Measurements from ENCODE around the gene C9orf153. TPM values are rescaled to one million over a fixed set of nuclear protein-coding genes. Genes with fewer than 3 reads are reported as not detected.
"Not testable (repeated sequence)": the region's sequence is repeated elsewhere in the genome, so short reads cannot be mapped to it uniquely, and the experiment has no call there.

C9orf153 gene
- 0.25 and 0.82 TPM in 2 replicates for total RNA-seq

- intact Hi-C loops (cut with micrococcal nuclease), result no loop called here
These were observed at the start of gene C9orf153 for GRCh38 chr9:86259557-86259956. TSS of gene C9orf153 (minus strand) at chr9:86259657. CDS start at chr9:86229603, 30,054 bp downstream.

- intact Hi-C loops (cut with micrococcal nuclease), result no loop called here
These were observed 49.2 kb upstream of the C9orf153 start for GRCh38 chr9:86308687-86309086.

- intact Hi-C loops (cut with micrococcal nuclease), result loop anchor here (5.0 kb wide), 1 partner anchor 48 kb away; the partner anchor contains the start of gene TUT7
These were observed 44.8 kb upstream of the C9orf153 start for GRCh38 chr9:86304236-86304730.

DNA sequence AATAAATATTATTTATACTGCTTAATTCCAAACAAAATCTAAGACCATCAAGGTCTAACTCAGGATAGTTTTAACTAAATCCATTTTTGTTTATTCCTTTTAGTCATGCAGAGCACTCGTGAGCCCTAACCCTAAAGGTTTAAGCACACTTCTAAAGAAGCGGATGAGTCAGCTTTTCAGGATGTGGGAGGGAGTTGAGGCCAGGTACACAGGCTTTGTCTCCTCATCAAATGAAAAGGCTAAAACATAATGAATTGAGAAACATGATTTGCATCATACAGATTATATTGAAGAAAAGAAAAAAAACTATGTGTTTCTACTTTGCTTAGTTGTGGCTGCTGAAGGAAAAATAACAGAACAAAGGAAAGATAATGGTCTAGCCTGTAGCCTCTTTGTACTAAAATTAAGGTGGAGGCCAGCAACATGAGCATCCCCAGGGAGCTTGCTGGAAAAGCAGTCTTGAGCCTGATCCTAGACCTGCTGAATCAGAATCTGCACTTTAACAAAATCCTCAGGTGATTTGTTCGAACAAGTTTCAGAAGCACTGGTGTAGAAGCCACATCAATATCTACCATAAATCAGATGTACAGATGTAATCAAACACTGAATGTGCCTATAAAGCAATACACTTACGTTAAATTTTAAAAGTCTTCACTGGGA is 44.0 kb upstream of the C9orf153 start:
- intact Hi-C loops (cut with micrococcal nuclease), result loop anchor here (1.0 to 5.0 kb wide), 2 partner anchors 21 to 49 kb away; partner anchors contain the start of genes ISCA1 and TUT7

GRCh38 chr9:86301686-86302085 is 42.2 kb upstream of the C9orf153 start:
- intact Hi-C loops (cut with micrococcal nuclease), result loop anchor here (5.0 kb wide), 1 partner anchor 51 kb away; the partner anchor contains the start of gene TUT7

GRCh38 chr9:86300701-86301100 is 41.2 kb upstream of the C9orf153 start:
- intact Hi-C loops (cut with micrococcal nuclease), result loop anchor here (5.0 kb wide), 1 partner anchor 52 kb away; the partner anchor contains the start of gene TUT7

DNA sequence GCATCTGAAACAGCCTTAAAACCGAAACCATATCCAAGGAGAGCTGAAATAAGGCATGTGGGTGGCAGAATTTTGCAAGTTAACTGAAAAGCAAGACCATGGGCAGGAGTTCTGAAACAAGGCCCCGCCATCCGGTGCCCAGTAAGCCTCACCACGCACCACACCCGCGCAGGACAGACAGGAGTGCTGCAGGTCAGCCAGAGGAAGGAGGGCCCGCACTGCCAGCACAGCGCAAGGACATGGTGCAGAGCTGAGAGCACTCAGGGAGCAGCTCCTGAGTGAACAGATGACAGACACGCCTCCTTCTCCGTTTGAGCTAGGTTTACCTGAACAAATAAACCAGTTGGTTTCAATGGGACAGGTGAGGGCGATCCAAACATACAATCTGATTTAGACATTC is 39.4 kb upstream of the C9orf153 start:
- intact Hi-C loops (cut with micrococcal nuclease), result no loop called here

DNA sequence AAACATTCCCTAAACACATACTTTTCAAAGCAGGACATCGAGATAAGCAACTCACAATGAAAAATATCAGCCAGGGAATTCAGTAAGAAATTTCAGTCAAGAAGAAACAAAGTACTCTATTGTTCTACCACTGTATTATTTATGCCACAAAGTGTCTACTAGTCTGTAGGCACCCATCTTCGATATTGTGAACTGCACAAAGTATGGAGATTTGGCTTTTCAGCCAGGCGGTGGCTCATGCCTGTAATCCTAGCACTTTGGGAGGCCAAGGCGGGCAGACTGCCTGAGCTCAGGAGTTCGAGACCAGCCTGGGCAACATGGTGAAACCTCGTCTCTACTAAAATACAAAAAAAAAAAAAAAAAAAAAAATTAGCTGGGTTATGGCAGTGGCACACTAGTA is 30.9 kb upstream of the C9orf153 start:
- intact Hi-C loops (cut with micrococcal nuclease), result not testable (repeated sequence)

GRCh38 chr9:86288499-86289198 is 29.2 kb upstream of the C9orf153 start:
- intact Hi-C loops (cut with micrococcal nuclease), result loop anchor here (10.0 kb wide), 1 partner anchor 1686 kb away; the partner anchor contains the start of gene CDK20

- intact Hi-C loops (cut with micrococcal nuclease), result loop anchor here (10.0 kb wide), 1 partner anchor 1688 kb away; the partner anchor contains the start of gene CDK20
These were observed 27.6 kb upstream of the C9orf153 start for GRCh38 chr9:86287013-86287412.

GRCh38 chr9:86286278-86286677 is 26.8 kb upstream of the C9orf153 start:
- intact Hi-C loops (cut with micrococcal nuclease), result loop anchor here (10.0 kb wide), 1 partner anchor 1689 kb away; the partner anchor contains the start of gene CDK20

DNA sequence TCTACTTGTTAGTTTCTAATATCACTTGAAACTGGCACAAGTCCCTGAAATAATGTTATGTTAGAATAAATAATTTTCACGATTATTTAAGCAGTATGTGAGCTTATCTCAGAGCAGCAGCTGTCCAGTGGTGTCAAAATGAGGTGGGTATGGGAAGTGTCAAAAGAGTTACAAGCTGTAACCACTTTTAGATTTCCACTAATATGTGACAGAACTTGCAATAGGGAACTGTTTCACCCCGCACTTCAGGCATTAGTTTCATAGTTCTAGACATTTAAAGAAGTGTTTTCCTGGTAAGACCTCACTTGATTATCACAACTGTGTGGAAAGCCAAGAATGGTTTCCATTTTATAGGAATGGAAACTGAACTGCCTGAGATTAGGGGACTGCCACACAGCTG is 25.8 kb upstream of the C9orf153 start:
- intact Hi-C loops (cut with micrococcal nuclease), result loop anchor here (10.0 kb wide), 1 partner anchor 1690 kb away; the partner anchor contains the start of gene CDK20

- intact Hi-C loops (cut with micrococcal nuclease), result loop anchor here (1.0 to 10.0 kb wide), 6 partner anchors 20 to 1692 kb away; partner anchors contain the start of genes CDK20, NAA35 and TUT7
These were observed 23.6 kb upstream of the C9orf153 start for GRCh38 chr9:86282979-86283535.

GRCh38 chr9:86282077-86282978 is 22.9 kb upstream of the C9orf153 start, which contains the start of gene ISCA1:
TSS of gene ISCA1 (minus strand) at chr9:86282538. CDS start at chr9:86282458, 80 bp downstream.
- intact Hi-C loops (cut with micrococcal nuclease), result loop anchor here (1.0 to 10.0 kb wide), 5 partner anchors 21 to 1692 kb away; partner anchors contain the start of genes CDK20, NAA35 and TUT7

DNA sequence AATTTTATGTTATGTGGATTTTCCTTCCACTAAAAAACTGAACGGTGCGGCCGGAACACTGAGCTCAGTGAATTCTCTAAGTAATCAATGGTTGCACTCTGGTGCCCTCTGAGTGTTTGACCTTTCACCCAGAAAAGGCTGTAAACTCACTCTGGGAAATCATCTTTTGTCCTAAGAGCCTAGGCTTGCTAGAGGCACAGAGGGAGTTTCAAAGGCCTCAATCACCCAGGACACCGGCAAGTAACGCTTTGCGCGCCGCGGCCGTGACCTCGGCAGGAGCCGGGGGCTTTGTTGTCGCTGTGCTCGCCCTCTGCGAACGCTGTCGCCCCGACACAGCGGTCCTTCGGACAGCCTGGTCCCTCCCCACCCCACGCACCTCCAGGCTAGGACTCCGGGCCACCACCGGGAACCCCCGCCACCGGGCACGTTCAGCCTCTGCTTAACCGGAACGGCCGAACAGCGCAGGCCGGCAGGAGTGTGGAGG is 22.2 kb upstream of the C9orf153 start:
- intact Hi-C loops (cut with micrococcal nuclease), result loop anchor here (1.0 to 10.0 kb wide), 5 partner anchors 22 to 1693 kb away; partner anchors contain the start of genes CDK20, NAA35 and TUT7

DNA sequence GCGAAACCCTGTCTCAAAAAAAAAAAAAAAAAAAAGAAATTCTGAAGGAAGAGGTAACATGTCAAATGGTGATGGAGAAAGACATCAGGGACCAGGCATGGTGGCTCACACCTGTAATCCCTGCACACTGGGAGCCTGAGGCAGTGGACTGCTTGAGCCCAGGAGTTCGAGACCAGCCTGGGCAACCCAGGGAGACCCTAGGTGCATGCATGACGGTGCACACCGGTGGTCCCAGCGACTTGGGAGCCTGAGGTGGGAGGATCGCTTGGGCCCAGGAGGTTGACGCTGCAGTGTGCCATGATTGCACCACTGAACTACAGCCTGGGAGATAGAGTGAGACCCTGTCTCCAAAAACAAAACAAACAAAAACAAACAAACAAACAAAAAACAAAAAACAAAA is 21.1 kb upstream of the C9orf153 start:
- intact Hi-C loops (cut with micrococcal nuclease), result loop anchor here (10.0 kb wide), 1 partner anchor 1694 kb away; the partner anchor contains the start of gene CDK20

- intact Hi-C loops (cut with micrococcal nuclease), result loop anchor here (10.0 kb wide), 1 partner anchor 1695 kb away; the partner anchor contains the start of gene CDK20
These were observed 20.4 kb upstream of the C9orf153 start for GRCh38 chr9:86279839-86280238.

GRCh38 chr9:86277072-86277471 is 17.6 kb upstream of the C9orf153 start:
- intact Hi-C loops (cut with micrococcal nuclease), result no loop called here

GRCh38 chr9:86275962-86276361 is 16.5 kb upstream of the C9orf153 start:
- intact Hi-C loops (cut with micrococcal nuclease), result no loop called here

Data from T-helper 2 cell treated with Interferon-gamma antibody and Interleukin-4, amounts not matched to agents 100 ng/mL and 5 ng/mL, for 36 hours (primary cell).